ENCODE results near the gene ATG101. TPM values are rescaled to one million over a fixed set of nuclear protein-coding genes. Genes with fewer than 3 reads are reported as not detected.

Gene ATG101
- polyA plus RNA-seq, 1 of the 3 experiments (the other 2 are of a cell fraction): 160 TPM

- TF ChIP-seq FOXJ3 (CRISPR knock-in tag; IDR thresholded peaks at IDR 0.05) (no peak), FOSL2 (IDR thresholded peaks at IDR 0.05; ENCODE audit: borderline replicate concordance, low read depth) (no peak), EP300 (IDR thresholded peaks at IDR 0.05; ENCODE audit: borderline replicate concordance in 1 of 2, low read depth in 1 of 2, low read length in 1 of 2) (no peak)
- TF ChIP-seq, protein P1, sequence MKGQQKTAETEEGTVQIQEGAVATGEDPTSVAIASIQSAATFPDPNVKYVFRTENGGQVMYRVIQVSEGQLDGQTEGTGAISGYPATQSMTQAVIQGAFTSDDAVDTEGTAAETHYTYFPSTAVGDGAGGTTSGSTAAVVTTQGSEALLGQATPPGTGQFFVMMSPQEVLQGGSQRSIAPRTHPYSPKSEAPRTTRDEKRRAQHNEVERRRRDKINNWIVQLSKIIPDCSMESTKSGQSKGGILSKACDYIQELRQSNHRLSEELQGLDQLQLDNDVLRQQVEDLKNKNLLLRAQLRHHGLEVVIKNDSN (IDR thresholded peaks at IDR 0.05; ENCODE audit: borderline replicate concordance, low read depth): no peak
Observed at GRCh38 chr12:52081263-52081733, 11.5 kb downstream of the ATG101 start (continued).

GRCh38 chr12:52082026-52082668, 12.4 kb downstream of the ATG101 start:
- H3K27me3 ChIP-seq (ENCODE audit: insufficient read depth): no peaks in the 10 kb centered on the region
- WGBS (ENCODE audit: low lambda C conversion rate): 79% methylated on average over 13 of the region's 13 CpGs
- POLR2A ChIA-PET: interaction anchor here (1.3 to 2.3 kb wide), 3 partner anchors 11 to 57 kb away, joined by 5 to 7 read pairs (median 5); partner anchors contain the start of gene ATG101
- DNase-seq: no peak
- H4K20me1 ChIP-seq (ENCODE audit: insufficient read depth): peaks cover 16% of the 10 kb centered on the region
- CTCF ChIA-PET: interaction anchor here (0.7 to 24.8 kb wide), 19 partner anchors 8 to 899 kb away, joined by 3 to 949 read pairs (median 4); partner anchors contain the start of genes ATG101 and TAMALIN
- H3K4me2 ChIP-seq: no peak overlapping the region
- H2AFZ ChIP-seq (ENCODE audit: low read depth): no peak overlapping the region
- TF ChIP-seq CTCF (IDR thresholded peaks at IDR 0.05): no peak
- TF ChIP-seq RCOR1 (IDR thresholded peaks at IDR 0.05; ENCODE audit: low read length): no peak
- no peak overlapping the region for H3K4me3 ChIP-seq (ENCODE audit: low read depth in 2 of 2, low read length in 1 of 2)
- no peak overlapping the region; a peak in 1 of 4 replicates for H3K27ac ChIP-seq (ENCODE audit: low read depth in 2 of 2, low read length in 1 of 2)
- H3K36me3 ChIP-seq (replicated peaks in 1 of 2; ENCODE audit: control insufficient read depth in 1 of 2, insufficient read depth in 2 of 2, low read length in 1 of 2): peaks cover 0 to 16% of the 10 kb centered on the region in 2 experiments
- no peaks in the 10 kb centered on the region for H3F3A ChIP-seq (replicated peaks; ENCODE audit: insufficient read depth)
- H3K9me2 ChIP-seq: no peaks in the 10 kb centered on the region
- peaks cover 0 to 28% of the 10 kb centered on the region in 2 experiments; a peak in 1 of 4 replicates for H3K4me1 ChIP-seq (ENCODE audit: control insufficient read depth in 1 of 2, insufficient read depth in 2 of 2, low read depth in 1 of 2, low read length in 1 of 2)
- peaks cover 8% of the 10 kb centered on the region; the same call in 1 of the 2 replicates for H3K79me2 ChIP-seq (ENCODE audit: insufficient read depth)
- no peak overlapping the region for H3K9ac ChIP-seq
- no peaks in the 10 kb centered on the region for H3K9me3 ChIP-seq

DNA sequence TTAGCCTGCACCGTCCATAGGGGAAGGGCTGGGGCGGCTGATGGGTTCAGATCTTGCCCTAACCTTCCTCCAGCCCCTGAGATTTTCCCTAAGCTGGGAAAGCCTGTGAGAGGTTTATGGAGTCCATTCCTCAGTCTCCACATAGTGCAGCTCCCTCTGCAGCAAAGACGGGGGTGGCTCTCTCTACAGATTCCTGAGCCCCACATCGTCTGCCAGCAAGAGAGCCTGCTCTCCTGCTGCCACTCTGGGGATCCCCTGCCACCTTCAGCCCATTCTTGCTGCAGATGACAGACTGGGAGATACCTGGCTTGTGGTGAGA, 12.8 kb downstream of the ATG101 start:
- Histone ChIP-seq H3K9ac (no peak overlapping the region), H3K27ac (ENCODE audit: low read depth in 2 of 2, low read length in 1 of 2) (no peak overlapping the region; a peak in 1 of 4 replicates), H3K4me2 (no peak overlapping the region), H3K9me3 (no peaks in the 10 kb centered on the region), H2AFZ (ENCODE audit: low read depth) (no peak overlapping the region), H3K9me2 (no peaks in the 10 kb centered on the region), H3K4me1 (ENCODE audit: control insufficient read depth in 1 of 2, insufficient read depth in 2 of 2, low read depth in 1 of 2, low read length in 1 of 2) (peaks cover 0 to 28% of the 10 kb centered on the region in 2 experiments; a peak in 1 of 4 replicates), H3K79me2 (ENCODE audit: insufficient read depth) (peaks cover 8% of the 10 kb centered on the region; the same call in 1 of the 2 replicates), H3K4me3 (ENCODE audit: low read depth in 2 of 2, low read length in 1 of 2) (no peak overlapping the region), H3K27me3 (ENCODE audit: insufficient read depth) (no peaks in the 10 kb centered on the region), H4K20me1 (ENCODE audit: insufficient read depth) (peaks cover 16% of the 10 kb centered on the region), H3F3A (replicated peaks; ENCODE audit: insufficient read depth) (no peaks in the 10 kb centered on the region), H3K36me3 (replicated peaks in 1 of 2; ENCODE audit: control insufficient read depth in 1 of 2, insufficient read depth in 2 of 2, low read length in 1 of 2) (peaks cover 0 to 15% of the 10 kb centered on the region in 2 experiments)
- ChIA-PET CTCF (interaction anchor here (0.6 to 24.8 kb wide), 22 partner anchors 8 to 898 kb away, joined by 3 to 949 read pairs (median 4); partner anchors contain the start of gene ATG101), POLR2A (interaction anchor here (1.3 to 2.3 kb wide), 3 partner anchors 13 to 57 kb away, joined by 4 to 7 read pairs (median 5); partner anchors contain the start of gene ATG101)
- DNase-seq: no peak
- TF ChIP-seq NFIC (IDR thresholded peaks at IDR 0.05; ENCODE audit: borderline replicate concordance) (no peak), YY1 (IDR thresholded peaks at IDR 0.05; ENCODE audit: low read depth) (no peak), MEF2A (IDR thresholded peaks at IDR 0.05; ENCODE audit: borderline replicate concordance, low read depth) (no peak), SMC3 (IDR thresholded peaks at IDR 0.05; ENCODE audit: low read depth, low read length) (no peak), POLR2AphosphoS5 (IDR thresholded peaks at IDR 0.05; ENCODE audit: low read depth, low read length) (no peak)
- TF ChIP-seq, protein P2, sequence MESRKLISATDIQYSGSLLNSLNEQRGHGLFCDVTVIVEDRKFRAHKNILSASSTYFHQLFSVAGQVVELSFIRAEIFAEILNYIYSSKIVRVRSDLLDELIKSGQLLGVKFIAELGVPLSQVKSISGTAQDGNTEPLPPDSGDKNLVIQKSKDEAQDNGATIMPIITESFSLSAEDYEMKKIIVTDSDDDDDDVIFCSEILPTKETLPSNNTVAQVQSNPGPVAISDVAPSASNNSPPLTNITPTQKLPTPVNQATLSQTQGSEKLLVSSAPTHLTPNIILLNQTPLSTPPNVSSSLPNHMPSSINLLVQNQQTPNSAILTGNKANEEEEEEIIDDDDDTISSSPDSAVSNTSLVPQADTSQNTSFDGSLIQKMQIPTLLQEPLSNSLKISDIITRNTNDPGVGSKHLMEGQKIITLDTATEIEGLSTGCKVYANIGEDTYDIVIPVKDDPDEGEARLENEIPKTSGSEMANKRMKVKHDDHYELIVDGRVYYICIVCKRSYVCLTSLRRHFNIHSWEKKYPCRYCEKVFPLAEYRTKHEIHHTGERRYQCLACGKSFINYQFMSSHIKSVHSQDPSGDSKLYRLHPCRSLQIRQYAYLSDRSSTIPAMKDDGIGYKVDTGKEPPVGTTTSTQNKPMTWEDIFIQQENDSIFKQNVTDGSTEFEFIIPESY (IDR thresholded peaks at IDR 0.05; ENCODE audit: borderline replicate concordance, low read depth): no peak
- 100% methylated on average over 1 of the region's 4 CpGs for WGBS (ENCODE audit: low lambda C conversion rate)

Data from SK-N-SH (cell line).